Measurements from ENCODE around the gene MIER2.

MIER2 gene

GRCh38 chr19:307793-308420 lies 36.7 kb downstream of the MIER2 start:
- DNase-seq (ENCODE audit: low read depth) = no peak

- DNase-seq (ENCODE audit: low read depth) = no peak
Measured at GRCh38 chr19:307111-307531, 37.5 kb downstream of the MIER2 start.

DNA sequence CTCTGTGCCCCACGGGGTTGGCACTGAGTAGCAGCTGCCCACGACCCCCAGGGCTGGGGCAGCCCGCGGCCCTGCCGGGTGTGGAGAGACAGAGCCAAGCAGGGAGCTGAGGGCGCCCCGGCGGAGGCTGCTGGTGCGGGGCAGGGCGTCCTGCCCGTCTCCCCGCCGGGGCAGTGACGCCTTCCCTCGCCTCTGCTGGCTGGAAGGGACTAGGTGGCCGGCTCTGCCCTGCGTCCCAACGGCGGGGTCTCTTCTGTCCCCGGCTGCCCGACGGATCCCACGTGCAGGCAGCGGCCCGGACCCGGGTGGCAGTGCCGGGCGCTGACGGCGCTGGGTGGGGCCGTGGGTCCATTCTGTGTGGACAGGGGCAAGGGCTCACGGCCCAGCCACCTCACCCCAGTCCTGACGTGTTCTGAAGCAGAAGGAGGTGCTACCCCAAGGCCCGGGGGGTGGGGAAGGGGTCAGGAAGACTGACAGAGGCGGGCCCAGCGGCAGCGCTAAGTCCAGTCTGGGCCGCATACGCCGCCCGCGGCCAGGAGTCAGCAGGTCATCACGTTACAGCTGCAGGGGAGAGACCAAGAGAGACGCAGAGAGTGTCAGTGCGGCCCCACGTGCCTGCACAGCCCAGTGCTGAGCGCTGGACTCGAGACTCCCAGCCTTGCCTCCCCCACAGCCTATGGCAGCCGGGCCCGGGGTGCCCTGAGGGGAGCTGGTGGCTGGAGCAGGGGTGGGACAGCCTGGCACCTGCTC lies 38.3 kb downstream of the MIER2 start:
- DNase-seq (ENCODE audit: low read depth) = no peak

DNA sequence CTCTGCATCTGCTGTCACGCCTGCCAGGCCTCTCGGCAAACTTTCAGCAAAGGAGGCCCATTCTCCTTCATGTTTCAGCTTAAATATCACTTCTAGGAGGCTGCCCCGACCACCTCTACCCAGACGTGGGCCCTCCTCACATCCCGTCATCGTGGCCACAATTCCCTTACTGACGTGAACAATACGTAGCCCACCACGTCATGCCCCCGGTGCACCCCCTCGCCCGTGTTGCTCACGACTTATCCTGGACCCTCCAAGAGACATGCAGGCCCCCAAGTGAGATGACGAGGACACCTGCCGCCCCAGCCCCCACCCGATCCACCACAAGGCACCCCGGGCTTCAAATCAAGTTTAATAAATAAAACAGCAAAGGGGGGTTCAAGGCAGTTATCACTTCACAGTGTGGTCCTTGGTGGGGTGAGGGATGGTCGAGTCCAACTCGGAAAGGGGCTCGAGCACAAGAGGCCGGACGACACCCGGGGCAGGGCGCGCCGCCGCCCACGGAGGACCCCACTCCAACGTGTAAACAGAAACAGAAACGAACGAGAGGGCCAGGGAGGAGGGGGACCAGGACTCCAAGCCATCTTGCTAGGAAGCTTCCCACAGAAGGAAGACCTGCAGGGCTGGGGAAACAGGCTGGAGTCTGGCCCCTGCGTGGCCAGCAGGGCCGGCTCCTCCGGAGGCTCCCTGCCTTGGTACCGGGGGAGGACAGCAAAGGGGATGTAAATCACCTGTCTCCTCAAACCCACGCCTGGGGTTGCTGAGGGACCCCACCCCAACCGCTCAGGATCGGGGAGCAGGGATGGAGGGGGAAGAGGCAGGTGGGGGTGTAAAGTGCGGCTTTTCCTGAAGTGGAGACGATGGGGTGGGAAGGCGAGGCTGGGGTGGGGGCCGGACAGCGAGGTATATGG lies 39.1 kb downstream of the MIER2 start:
- no peak for DNase-seq (ENCODE audit: low read depth)

GRCh38 chr19:296476-297225 lies 47.9 kb downstream of the MIER2 start:
- DNase-seq (ENCODE audit: low read depth) = no peak

- DNase-seq (ENCODE audit: low read depth) = no peak
Measured at GRCh38 chr19:295687-296370, 48.8 kb downstream of the MIER2 start.

DNA sequence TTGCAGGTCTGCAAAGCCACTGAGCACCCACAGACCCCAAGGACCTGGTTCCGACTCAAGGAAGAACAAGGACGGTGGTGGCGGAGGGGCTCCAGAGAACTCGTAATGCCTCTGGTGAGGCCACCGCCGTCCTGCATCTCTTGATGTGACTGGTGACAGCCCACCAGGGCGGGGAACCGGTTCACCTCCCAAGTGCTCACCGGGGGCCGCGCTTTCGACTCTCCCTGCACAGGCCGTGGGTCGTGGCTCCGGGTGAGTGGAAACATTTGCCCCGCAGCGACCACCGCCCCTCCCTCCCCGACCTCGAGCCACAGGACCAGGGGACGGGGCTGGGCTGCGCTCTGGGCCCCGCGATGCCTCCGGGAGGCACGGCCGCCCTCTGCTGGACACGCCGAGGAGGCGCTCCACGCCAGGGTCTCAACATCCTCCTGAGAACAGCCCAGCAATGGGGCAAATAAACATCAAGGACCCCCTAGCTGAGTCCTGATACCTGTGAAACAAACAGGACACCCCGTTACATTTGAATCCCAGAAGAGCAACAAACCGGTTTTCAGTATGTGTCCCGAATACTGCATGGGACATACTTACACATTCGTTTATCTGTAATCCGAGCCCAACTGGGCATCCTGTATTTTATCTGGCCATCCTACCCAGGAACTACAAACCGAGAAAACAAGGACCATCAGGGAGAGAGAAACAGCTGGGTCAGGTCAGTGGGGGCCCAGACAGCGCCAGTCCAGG lies 49.5 kb downstream of the MIER2 start:
- DNase-seq (ENCODE audit: low read depth) = no peak

DNA sequence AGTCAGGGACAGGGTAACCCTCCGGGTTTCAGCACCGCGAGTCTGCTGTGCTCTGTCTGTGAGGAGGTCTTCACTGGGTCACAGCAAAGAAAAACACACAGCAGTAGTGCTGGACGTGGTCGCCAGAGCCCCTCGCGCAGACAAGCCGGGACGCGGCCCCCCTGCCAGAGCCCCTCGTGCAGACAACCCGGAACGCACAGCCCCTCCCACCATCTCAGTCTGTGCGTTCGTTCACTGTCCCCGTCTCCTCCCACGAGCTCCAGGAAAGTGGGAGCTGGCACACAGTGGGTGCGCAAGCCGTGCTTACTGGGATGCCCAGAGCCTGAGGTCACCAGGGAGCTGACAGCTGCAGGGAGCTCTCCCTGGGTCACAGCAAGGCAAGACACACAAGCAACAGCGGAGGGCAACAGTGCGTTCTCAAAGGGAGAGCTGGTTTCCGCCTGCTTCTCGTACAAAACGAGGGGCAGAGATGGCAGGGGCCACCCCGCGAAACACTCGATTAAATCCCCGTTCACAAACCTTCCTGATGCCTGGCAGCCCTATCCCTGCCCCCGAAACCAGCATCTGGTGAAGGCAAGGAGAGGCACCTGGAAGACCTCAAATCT lies 50.2 kb downstream of the MIER2 start:
- DNase-seq (ENCODE audit: low read depth) = no peak

GRCh38 chr19:293436-294110 lies 51.0 kb downstream of the MIER2 start:
- DNase-seq (ENCODE audit: low read depth) = no peak

DNA sequence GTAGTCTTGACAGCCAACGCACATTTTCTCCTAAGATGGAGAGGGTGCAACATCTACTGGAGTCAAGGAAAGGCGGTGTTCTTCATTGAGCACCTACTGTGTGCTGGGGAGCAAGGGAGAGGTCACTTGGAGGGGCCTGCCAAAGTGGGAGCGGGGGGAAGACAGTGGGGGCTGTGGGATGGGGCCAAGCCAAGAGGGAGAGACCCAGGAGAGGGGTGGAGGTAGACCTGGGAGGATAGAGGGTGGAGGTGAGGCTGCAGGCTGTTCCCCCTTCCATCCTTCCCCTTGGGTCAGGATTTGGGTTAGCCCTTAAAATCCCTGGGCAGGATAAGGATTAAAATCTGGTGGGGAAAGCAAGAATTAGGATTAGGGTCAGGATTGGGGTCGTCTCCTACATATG lies 51.6 kb downstream of the MIER2 start:
- no peak for DNase-seq (ENCODE audit: low read depth)

GRCh38 chr19:292281-292884 lies 52.2 kb downstream of the MIER2 start:
- DNase-seq (ENCODE audit: low read depth) = no peak

DNA sequence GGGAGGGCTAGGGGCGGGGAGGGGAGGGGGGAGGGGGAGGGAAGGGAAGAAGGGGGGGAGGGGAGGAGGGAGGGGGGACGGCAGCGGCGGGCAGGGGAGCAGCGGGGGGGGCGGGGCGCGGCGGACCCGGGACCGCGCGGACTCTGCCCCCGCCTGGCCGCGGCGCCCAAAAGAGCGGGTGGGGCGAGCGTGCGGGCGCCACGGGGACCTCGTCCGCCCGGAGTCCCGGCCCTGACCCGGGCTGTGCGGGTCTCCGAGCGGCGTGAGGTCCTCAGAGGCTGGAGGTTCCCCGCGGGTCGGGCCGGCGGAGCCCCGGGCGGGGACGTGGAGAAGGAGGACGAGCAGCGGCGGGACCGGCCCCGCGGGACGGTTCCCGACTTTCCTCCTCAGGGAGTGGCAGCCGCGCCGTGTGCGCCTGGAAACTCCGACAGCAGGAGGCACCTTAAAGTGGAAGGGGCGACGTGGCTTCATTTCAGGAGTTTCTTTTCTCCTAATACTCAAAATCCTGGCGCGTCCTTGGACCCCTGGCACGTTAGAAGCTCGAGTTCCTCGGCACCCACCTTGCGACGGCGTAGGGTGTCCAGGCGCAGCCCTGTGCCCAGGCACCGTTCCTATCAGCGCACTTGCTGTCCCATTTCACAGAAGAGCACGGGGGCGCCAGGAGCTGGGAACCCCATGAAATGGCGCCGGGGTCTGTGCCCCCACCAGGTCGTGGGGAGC lies 52.9 kb downstream of the MIER2 start:
- no peak for DNase-seq (ENCODE audit: low read depth)

GRCh38 chr19:291006-291521 lies 53.5 kb downstream of the MIER2 start, which contains the start of gene PLPP2:
Gene PLPP2 (minus strand): TSS chr19:291403. CDS start chr19:291336, 67 bp downstream.
- DNase-seq (ENCODE audit: low read depth) = no peak

- DNase-seq (ENCODE audit: low read depth) = no peak
Measured at GRCh38 chr19:290372-291005, 54.1 kb downstream of the MIER2 start.

GRCh38 chr19:289651-290371 lies 54.8 kb downstream of the MIER2 start:
- DNase-seq (ENCODE audit: low read depth) = no peak

DNA sequence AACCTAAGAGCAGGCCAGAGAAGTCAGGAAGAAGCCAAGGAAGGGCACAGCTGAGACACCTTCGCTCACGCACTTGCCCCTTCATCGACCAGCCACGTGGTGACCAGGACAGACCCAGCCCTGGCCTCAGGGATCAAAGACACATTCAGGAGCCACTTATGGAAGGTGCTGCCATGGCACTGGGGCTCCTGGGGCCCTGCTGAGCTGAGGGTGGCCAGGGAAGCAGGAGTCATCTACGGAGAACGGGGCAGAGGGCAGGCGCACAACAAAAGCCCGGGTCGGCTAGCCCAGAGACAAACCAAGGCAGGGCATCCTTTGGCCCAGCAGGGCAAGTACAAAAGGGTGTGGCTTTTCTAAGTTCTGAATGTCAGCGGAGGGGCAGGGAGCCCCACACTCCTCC lies 55.7 kb downstream of the MIER2 start:
- no peak for DNase-seq (ENCODE audit: low read depth)

DNA sequence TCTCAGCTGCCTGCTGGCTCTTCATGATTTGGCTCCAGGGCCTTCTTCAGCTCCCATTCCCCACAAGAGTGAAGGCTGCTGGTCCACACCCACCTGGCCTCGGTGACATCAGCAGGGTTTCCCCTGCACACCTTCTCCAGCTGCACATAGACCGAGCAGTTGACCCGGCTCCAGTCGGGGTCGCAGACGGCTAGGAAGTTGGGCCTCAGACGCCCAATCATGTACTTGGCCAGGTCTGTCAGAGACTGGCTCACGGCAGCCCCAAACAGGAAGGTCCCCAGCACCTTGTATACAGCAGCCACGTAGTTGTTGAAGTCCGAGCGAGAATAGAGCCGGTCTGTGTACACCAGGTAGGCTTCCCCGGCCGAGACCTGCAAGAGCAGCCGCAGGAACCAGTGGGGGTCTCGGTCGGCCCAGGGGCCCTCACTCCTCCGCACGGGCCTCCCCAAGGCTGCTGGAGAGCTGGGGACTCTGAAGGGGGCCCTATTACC lies 57.2 kb downstream of the MIER2 start:
- DNase-seq (ENCODE audit: low read depth) = no peak
